Hepatocyte (in vitro differentiated cells): ENCODE data around the gene PLCL1. TPM values are rescaled to one million over a fixed set of nuclear protein-coding genes. Genes with fewer than 3 reads are reported as not detected.

Experiments
- DNase-seq: peaks from one replicate; pipeline ENCODE4 v3.0.0-alpha.2; 2016; ENCODE audit warnings: low spot score
- H2AFZ ChIP-seq: fragments of 200-600 bp; sonication (generic); 2 replicates; pipeline ENCODE4 v1.6.0; 2016; ENCODE audit warnings: antibody characterized with exemption, mild to moderate bottlenecking
- H3K27ac ChIP-seq: fragments of 200-600 bp; sonication (generic); 2 replicates; pipeline ENCODE4 v1.5.1; 2016; ENCODE audit warnings: mild to moderate bottlenecking
- H3K27me3 ChIP-seq: fragments of 200-600 bp; sonication (generic); 2 replicates; pipeline ENCODE4 v1.6.1; 2016
- H3K36me3 ChIP-seq: fragments of 200-600 bp; sonication (generic); replicated peaks from 2 replicates; pipeline ENCODE4 v1.5.1; 2016; ENCODE audit warnings: low read depth; ENCODE audit not compliant: insufficient read depth
- H3K4me1 ChIP-seq: fragments of 200-600 bp; sonication (generic); 2 replicates; pipeline ENCODE4 v1.5.1; 2016; ENCODE audit warnings: mild to moderate bottlenecking, moderate library complexity; ENCODE audit not compliant: insufficient read depth
- H3K4me2 ChIP-seq: fragments of 200-600 bp; sonication (generic); 2 replicates; pipeline ENCODE4 v1.6.0; 2016
- H3K4me3 ChIP-seq: fragments of 200-600 bp; sonication (generic); 2 replicates; pipeline ENCODE4 v1.5.1; 2016; ENCODE audit warnings: mild to moderate bottlenecking
- H3K79me2 ChIP-seq: fragments of 200-600 bp; sonication (generic); 2 replicates; pipeline ENCODE4 v1.6.0; 2017; ENCODE audit warnings: mild to moderate bottlenecking
- H3K9me2 ChIP-seq: fragments of 200-600 bp; sonication (generic); replicated peaks from 2 replicates; pipeline ENCODE4 v1.6.0; 2017; ENCODE audit warnings: mild to moderate bottlenecking; ENCODE audit not compliant: insufficient read depth
- H3K9me3 ChIP-seq: fragments of 200-600 bp; sonication (generic); 2 replicates; pipeline ENCODE4 v1.5.1; 2016; ENCODE audit warnings: low read depth, mild to moderate bottlenecking
- H4K20me1 ChIP-seq: fragments of 200-600 bp; sonication (generic); 2 replicates; pipeline ENCODE4 v1.6.0; 2016; ENCODE audit warnings: mild to moderate bottlenecking; ENCODE audit not compliant: insufficient read depth, poor library complexity, severe bottlenecking
- EZH2 ChIP-seq: fragments of 200-600 bp; sonication (generic); IDR thresholded peaks from 2 replicates; pipeline ENCODE4 v1.6.1; 2016; ENCODE audit warnings: antibody characterized with exemption, mild to moderate bottlenecking, borderline replicate concordance
- EZH2phosphoT487 ChIP-seq: fragments of 200-600 bp; sonication (generic); IDR thresholded peaks from one replicate; pipeline ENCODE4 v1.6.1; 2018; ENCODE audit warnings: antibody characterized with exemption, mild to moderate bottlenecking, low read depth, moderate library complexity; ENCODE audit not compliant: unreplicated experiment, severe bottlenecking
- WGBS: methylation state at CpG from one replicate; pipeline ENCODE4 v1.1.6; 2016; ENCODE audit warnings: low lambda C conversion rate; ENCODE audit errors: missing lambda C conversion rate; 5-methylcytosine and 5-hydroxymethylcytosine counted together
- polyA plus RNA-seq: library from polyadenylated mRNA; unstranded; fragments of >200 nt; fragmentation: Nextera tagmentation; extraction: Ambion mirVana; gene quantifications from 2 replicates; pipeline ENCODE4 v1.2.1, GENCODE V29; 2016
- total RNA-seq: library from RNA; depleted of rRNA; stranded (reverse); fragments of >200 nt; gene quantifications from 2 replicates; pipeline ENCODE4 v1.2.3, GENCODE V29; 2014
- TF ChIP-seq, protein P1 (sequence below): fragments of 200-600 bp; sonication (generic); IDR thresholded peaks from 2 replicates; pipeline ENCODE4 v1.5.1; 2016; ENCODE audit warnings: antibody characterized with exemption, mild to moderate bottlenecking; ENCODE audit not compliant: poor library complexity

PLCL1 gene
- total and polyA plus RNA-seq, 2 experiments from 2014 or later: 0.37 to 2.4 TPM

DNA sequence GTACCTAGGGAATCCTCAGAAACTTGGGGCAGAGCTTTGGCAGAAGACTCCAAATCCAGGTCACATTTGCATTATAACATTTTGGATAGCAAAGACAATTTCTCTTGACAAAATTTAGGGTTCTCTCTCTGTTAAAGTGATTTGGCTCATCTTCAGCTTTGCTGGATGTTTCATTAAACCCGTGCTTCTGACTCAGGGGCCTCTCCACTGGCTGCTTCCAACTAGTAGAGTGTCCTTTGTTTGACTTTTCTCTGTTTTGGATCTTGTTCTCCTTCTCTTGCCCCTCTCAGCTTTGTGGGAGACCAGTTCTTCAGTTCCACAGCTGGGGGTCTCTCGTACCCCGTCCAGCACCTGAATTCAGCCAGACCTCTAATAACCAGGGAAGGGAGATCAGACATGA lies 145.6 kb downstream of the PLCL1 start:
- no peaks in the 10 kb centered on the region for H3K9me2 ChIP-seq
- no peak overlapping the region for H3K4me2 ChIP-seq
- no peak overlapping the region for H3K27ac ChIP-seq
- TF ChIP-seq EZH2 (no peak), EZH2phosphoT487 (no peak)
- TF ChIP-seq, protein P1, sequence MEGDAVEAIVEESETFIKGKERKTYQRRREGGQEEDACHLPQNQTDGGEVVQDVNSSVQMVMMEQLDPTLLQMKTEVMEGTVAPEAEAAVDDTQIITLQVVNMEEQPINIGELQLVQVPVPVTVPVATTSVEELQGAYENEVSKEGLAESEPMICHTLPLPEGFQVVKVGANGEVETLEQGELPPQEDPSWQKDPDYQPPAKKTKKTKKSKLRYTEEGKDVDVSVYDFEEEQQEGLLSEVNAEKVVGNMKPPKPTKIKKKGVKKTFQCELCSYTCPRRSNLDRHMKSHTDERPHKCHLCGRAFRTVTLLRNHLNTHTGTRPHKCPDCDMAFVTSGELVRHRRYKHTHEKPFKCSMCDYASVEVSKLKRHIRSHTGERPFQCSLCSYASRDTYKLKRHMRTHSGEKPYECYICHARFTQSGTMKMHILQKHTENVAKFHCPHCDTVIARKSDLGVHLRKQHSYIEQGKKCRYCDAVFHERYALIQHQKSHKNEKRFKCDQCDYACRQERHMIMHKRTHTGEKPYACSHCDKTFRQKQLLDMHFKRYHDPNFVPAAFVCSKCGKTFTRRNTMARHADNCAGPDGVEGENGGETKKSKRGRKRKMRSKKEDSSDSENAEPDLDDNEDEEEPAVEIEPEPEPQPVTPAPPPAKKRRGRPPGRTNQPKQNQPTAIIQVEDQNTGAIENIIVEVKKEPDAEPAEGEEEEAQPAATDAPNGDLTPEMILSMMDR: no peak
- H3K79me2 ChIP-seq: no peaks in the 10 kb centered on the region
- no peaks in the 10 kb centered on the region for H3K36me3 ChIP-seq
- 92% methylated on average over 3 of the region's 3 CpGs for WGBS
- no peaks in the 10 kb centered on the region for H3K4me1 ChIP-seq
- no peak overlapping the region for H3K4me3 ChIP-seq
- no peaks in the 10 kb centered on the region for H4K20me1 ChIP-seq
- no peak overlapping the region for H2AFZ ChIP-seq
- H3K27me3 ChIP-seq: no peaks in the 10 kb centered on the region
- no peaks in the 10 kb centered on the region for H3K9me3 ChIP-seq
- DNase-seq: no peak

DNA sequence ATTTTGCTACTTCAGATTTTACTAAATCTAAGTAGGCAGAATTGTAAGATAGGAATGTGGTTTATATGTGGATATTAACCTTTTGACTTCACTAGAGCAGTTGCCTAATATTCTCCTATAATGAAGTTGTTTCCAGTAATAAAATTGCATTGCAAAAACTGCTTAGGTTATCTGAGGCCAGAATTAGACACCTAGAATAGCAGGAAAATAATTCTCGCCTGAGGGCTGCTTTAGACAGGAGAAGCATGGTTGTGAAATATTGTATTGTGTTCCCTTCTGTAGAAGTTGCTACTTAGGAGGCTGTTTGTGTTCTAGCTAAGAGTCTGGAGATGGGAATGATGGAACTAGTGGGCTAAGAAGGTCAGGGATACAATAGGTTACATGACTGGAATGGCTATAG lies 146.3 kb downstream of the PLCL1 start:
- 89% methylated on average over 1 of the region's 1 CpG for WGBS
- DNase-seq: no peak

DNA sequence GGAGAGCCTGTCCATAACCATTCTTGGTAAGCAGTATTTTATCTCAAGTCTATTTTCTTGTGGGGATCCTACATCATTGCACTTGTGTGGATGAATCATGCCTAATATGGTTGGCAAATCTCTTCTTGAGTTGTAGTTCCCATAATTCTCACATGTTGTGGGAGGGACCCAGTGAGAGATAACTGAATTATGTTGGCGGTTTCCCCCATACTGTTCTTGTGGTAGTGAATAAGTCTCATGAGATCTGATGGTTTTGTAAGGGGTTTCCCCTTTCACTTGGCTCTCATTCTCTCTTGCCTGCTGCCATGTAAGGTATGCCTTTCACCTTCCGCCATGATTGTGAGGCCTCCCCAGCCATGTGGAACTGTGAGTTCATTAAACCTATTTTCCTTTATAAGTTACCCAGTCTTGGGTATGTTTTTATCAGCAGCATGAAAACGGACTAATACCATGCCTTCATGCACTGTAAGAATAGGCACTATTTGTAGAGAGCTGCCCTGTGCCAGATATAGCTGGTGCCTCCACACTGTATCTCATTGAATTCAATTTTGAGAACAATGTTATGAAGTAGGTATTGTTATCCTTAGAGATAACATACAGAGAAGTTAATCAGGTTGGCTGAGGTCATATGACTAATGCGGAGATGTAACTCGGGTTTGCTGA lies 148.3 kb downstream of the PLCL1 start:
- Histone ChIP-seq H3K27ac (no peak overlapping the region), H2AFZ (no peak overlapping the region), H3K4me1 (no peaks in the 10 kb centered on the region), H3K9me3 (no peaks in the 10 kb centered on the region), H3K4me3 (no peak overlapping the region), H3K36me3 (no peaks in the 10 kb centered on the region), H3K4me2 (no peak overlapping the region), H3K27me3 (no peaks in the 10 kb centered on the region), H3K9me2 (no peaks in the 10 kb centered on the region), H4K20me1 (no peaks in the 10 kb centered on the region), H3K79me2 (no peaks in the 10 kb centered on the region)
- WGBS: 90% methylated on average over 5 of the region's 5 CpGs
- TF ChIP-seq, protein P1: no peak
- no peak for TF ChIP-seq EZH2phosphoT487
- no peak for TF ChIP-seq EZH2
- no peak for DNase-seq

More for the DNA sequence above, 146.3 kb downstream of the PLCL1 start:
- no peaks in the 10 kb centered on the region for H3K9me3 ChIP-seq
- no peak overlapping the region for H3K27ac ChIP-seq
- H3K4me1 ChIP-seq: no peaks in the 10 kb centered on the region
- H4K20me1 ChIP-seq: no peaks in the 10 kb centered on the region
- no peaks in the 10 kb centered on the region for H3K79me2 ChIP-seq
- no peaks in the 10 kb centered on the region for H3K27me3 ChIP-seq
- H3K4me3 ChIP-seq: no peak overlapping the region
- no peaks in the 10 kb centered on the region for H3K36me3 ChIP-seq
- no peaks in the 10 kb centered on the region for H3K9me2 ChIP-seq
- no peak overlapping the region for H3K4me2 ChIP-seq
- no peak overlapping the region for H2AFZ ChIP-seq
- TF ChIP-seq, protein P1: no peak
- no peak for TF ChIP-seq EZH2phosphoT487
- no peak for TF ChIP-seq EZH2

DNA sequence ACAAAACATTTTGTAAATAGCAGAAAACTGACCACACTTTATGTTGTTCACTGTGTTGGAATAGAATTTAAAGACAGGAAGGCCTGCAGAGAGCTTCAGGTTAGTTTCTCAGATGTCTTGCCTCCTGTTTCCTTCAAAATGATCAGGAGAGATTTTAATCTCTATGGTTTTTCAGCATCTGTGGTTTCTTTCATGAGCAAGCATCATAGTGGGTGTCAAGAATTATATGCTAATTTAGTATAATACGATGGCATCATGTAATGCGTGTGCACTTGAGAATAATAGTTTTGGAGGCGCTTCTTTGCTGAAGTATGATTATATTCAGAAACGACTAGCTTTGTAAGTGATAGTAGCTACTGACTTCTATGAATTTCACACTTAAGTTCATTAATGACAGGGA lies 149.9 kb downstream of the PLCL1 start:
- Histone ChIP-seq H3K27ac (no peak overlapping the region), H3K4me2 (no peak overlapping the region), H3K27me3 (no peaks in the 10 kb centered on the region), H3K9me2 (no peaks in the 10 kb centered on the region), H3K4me3 (no peak overlapping the region), H3K36me3 (no peaks in the 10 kb centered on the region), H3K4me1 (no peaks in the 10 kb centered on the region), H3K9me3 (no peaks in the 10 kb centered on the region), H2AFZ (no peak overlapping the region), H3K79me2 (no peaks in the 10 kb centered on the region), H4K20me1 (no peaks in the 10 kb centered on the region)
- no peak for TF ChIP-seq EZH2phosphoT487
- TF ChIP-seq, protein P1: no peak
- TF ChIP-seq EZH2: no peak
- WGBS: 89% methylated on average over 4 of the region's 4 CpGs
- DNase-seq: no peak
